Neural crest cell (in vitro differentiated cells): ENCODE data around the gene PARK7. TPM values are rescaled to one million over a fixed set of nuclear protein-coding genes. Genes with fewer than 3 reads are reported as not detected.

ENCODE experiments used
- DNase-seq: peaks from one replicate; pipeline ENCODE4 v3.0.0; 2021; ENCODE audit warnings: low read depth, mixed read lengths, low spot score
- H3K27ac Mint-ChIP-seq: one replicate; pipeline ENCODE4 v1.8.0; 2021; ENCODE audit warnings: mild to moderate bottlenecking, mixed read lengths; ENCODE audit not compliant: unreplicated experiment
- H3K27me3 Mint-ChIP-seq: 2 replicates; pipeline ENCODE4 v1.8.0; 2021; ENCODE audit warnings: low read depth, mild to moderate bottlenecking, mixed read lengths
- H3K36me3 Mint-ChIP-seq: 2 replicates; pipeline ENCODE4 v1.8.0; 2021; ENCODE audit warnings: low read depth, mild to moderate bottlenecking, mixed read lengths
- H3K4me1 Mint-ChIP-seq: 2 replicates; pipeline ENCODE4 v1.8.0; 2021; ENCODE audit warnings: mixed read lengths
- H3K4me3 Mint-ChIP-seq: one replicate; pipeline ENCODE4 v1.8.0; 2021; ENCODE audit warnings: mild to moderate bottlenecking, mixed read lengths
- H3K9me3 Mint-ChIP-seq: 2 replicates; pipeline ENCODE4 v1.8.0; 2021; ENCODE audit warnings: mixed read lengths
- CTCF ChIP-seq: fragments of 200-600 bp; sonication (generic); conservative IDR thresholded peaks from 2 replicates; pipeline ENCODE4 v1.5.0; 2021; ENCODE audit warnings: antibody characterized with exemption, mild to moderate bottlenecking
- total RNA-seq: library from RNA; stranded (reverse); gene quantifications from 2 replicates; pipeline ENCODE4 v1.2.1, GENCODE V29; 2021

Gene PARK7
- total RNA-seq, 1 donor from 2014 or later, result 386 TPM

DNA sequence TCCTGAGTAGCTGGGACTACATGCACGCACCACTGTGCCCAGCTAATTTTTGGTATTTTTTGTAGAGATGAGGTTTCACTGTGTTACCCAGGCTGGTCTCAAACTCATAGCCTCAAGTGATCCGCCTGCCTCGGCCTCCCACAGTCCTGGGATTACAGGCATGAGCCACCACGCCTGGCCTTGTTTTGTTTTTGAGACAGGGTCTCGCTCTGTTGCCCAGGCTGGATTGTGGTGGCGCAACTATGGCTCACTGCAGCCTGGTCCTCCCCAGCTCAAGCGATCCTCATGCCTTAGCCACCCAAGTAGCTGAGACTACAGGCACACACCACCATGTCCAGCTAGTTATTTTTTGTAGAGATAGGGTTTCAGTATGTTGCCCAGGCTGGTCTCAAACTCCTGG is 26.0 kb downstream of the PARK7 start:
- no peak for TF ChIP-seq CTCF
- peaks cover 11% of the 10 kb centered on the region for H3K4me1 Mint-ChIP-seq
- H3K9me3 Mint-ChIP-seq, result no peaks in the 10 kb centered on the region
- no peak for DNase-seq
- H3K27ac Mint-ChIP-seq, result no peak overlapping the region
- peaks cover 25% of the 10 kb centered on the region for H3K36me3 Mint-ChIP-seq
- H3K27me3 Mint-ChIP-seq, result no peaks in the 10 kb centered on the region
- no peak overlapping the region for H3K4me3 Mint-ChIP-seq

- Mint-ChIP-seq H3K36me3 (peaks cover 26% of the 10 kb centered on the region), H3K4me1 (peaks cover 11% of the 10 kb centered on the region), H3K27me3 (no peaks in the 10 kb centered on the region), H3K9me3 (no peaks in the 10 kb centered on the region), H3K27ac (no peak overlapping the region), H3K4me3 (no peak overlapping the region)
- no peak for TF ChIP-seq CTCF
- no peak for DNase-seq
Observed at GRCh38 chr1:7988576-7988975, 27.1 kb downstream of the PARK7 start.

- DNase-seq, result no peak
- no peak overlapping the region for H3K4me3 Mint-ChIP-seq
- no peak for TF ChIP-seq CTCF
- H3K36me3 Mint-ChIP-seq, result peaks cover 29% of the 10 kb centered on the region
- H3K4me1 Mint-ChIP-seq, result peaks cover 4% of the 10 kb centered on the region
- no peaks in the 10 kb centered on the region for H3K9me3 Mint-ChIP-seq
- H3K27ac Mint-ChIP-seq, result no peak overlapping the region
- H3K27me3 Mint-ChIP-seq, result no peaks in the 10 kb centered on the region
Observed at GRCh38 chr1:7989762-7990428, 28.4 kb downstream of the PARK7 start.

GRCh38 chr1:7991504-7992440 is 30.3 kb downstream of the PARK7 start:
- Mint-ChIP-seq H3K4me1 (no peaks in the 10 kb centered on the region), H3K27ac (no peak overlapping the region), H3K9me3 (no peaks in the 10 kb centered on the region), H3K36me3 (peaks cover 22% of the 10 kb centered on the region), H3K4me3 (no peak overlapping the region), H3K27me3 (no peaks in the 10 kb centered on the region)
- DNase-seq, result no peak
- no peak for TF ChIP-seq CTCF

GRCh38 chr1:7992885-7993284 is 31.4 kb downstream of the PARK7 start:
- Mint-ChIP-seq H3K9me3 (no peaks in the 10 kb centered on the region), H3K27me3 (no peaks in the 10 kb centered on the region), H3K4me3 (no peak overlapping the region), H3K36me3 (peaks cover 28% of the 10 kb centered on the region), H3K27ac (no peak overlapping the region), H3K4me1 (no peaks in the 10 kb centered on the region)
- DNase-seq, result no peak
- no peak for TF ChIP-seq CTCF
